ENCODE results near the gene MTMR8.
"Not testable (repeated sequence)": the region's sequence is repeated elsewhere in the genome, so short reads cannot be mapped to it uniquely, and the experiment has no call there.

Gene MTMR8

DNA sequence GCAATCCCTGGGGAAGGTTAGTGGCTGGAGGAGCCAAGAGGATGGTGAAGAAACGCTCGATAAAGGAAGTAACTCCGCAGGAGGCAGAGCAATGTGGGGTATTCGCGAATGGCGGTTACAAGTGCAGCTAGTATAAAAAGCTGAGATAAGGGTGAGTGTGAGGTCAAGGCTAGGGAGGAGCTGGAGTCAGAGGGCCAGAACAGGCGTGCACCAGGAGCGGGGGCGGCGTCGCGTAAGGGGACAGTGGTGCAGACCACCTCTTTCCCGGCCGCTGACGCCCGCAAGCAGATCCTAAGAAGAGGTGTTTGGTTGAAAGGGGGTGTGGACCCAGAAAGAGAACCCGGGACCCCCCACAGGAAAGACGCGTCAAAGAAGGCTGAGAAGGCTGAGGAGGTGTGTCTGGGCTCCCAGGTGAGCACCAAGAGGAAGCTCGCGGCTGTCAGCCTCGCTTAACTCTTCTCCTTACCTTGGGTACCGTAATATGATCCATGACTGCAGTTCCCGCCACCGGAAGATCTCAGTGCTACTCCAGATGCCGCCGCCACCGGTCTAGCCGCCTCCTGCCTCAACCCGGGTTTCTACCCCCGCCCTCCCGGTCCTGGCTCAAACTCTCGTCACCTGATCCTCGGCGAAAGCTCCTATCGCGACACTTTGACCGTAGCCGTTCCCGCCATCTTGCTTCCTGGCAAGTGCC is at the start of gene MTMR8:
Gene MTMR8, minus strand, starts transcription at position 579 of the 694 bp plus-strand sequence. Its CDS starts 89 bp downstream, at position 490.
- DNase-seq, result peak; percentile 4

DNA sequence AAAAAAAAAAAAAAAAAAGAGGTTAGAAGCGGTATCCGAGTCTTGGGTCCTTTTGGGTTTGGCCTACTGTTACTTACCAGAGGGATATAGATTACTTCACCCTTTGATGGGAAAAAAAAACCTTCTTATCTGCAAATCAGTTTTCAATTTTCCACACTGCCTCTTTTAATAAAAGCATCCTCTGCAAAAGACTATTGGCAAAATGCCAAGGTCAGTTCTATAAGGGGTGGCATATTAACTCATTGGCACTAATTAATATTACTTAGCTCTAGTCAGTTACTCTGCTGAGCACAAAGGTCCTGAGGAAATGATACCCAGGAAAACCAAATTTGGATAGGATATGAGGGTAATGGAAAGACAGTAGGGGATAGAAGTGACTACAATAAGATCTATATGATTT is 44.3 kb upstream of the MTMR8 start:
- no peak for DNase-seq

DNA sequence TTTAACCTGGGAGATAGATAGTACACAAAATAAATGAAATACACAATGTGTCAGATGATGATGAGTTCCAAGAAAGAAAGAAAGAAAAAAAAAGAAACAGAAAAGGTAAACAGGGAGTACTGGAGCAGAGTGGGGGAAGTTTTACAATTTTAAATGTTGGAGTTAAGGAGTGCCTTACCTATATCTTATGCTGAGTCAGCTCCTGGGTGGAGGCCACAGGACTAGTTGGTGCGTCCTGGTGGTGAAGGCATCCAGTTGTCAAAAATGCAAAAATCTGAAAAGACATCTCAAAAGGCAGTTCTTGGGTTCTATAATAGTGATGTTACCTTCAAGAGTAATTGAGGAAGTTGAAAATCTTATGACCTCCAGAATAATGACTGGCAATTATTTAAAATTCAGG is 42.4 kb upstream of the MTMR8 start:
- DNase-seq, result no peak

- DNase-seq, result no peak
Observed at GRCh38 chrX:64437218-64437617, 42.0 kb upstream of the MTMR8 start.

DNA sequence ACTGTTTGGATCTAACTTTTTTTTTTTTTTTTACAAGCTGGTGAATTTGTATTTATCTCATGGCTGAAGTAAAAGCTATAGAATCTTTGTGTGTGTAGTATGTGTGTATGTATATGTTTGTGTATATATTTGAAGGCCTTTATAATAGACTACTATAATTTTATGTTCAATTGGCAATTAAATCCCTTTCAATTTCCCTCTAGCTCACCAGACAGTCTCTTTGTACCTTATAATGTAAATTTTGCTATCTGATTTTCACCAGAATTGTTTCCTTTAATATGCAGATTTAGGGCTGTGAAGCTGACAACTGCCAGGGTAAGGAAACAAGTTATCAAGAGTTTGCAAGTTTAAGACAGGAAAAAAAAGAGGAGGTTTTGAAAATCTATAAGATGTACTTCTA is 33.1 kb upstream of the MTMR8 start:
- no peak for DNase-seq

DNA sequence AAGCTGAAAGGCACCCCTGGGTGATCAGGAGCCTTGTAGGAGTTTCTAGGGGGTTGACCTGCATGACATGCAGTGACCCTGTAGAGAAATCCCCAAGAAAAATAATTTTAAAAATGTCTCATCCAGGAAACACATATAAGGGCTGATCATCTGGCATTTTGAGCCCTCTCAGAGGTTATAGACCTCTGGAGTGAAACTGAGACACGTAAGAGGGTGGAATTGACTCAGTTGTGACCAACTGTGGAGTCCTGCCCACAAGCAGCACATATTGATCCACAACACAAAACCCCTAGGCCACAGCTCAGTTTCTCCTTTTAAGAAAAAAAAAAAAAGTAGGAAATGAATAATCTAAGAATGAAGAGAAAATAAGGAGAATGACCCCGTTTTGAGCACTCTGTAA is 32.5 kb upstream of the MTMR8 start:
- DNase-seq, result no peak

DNA sequence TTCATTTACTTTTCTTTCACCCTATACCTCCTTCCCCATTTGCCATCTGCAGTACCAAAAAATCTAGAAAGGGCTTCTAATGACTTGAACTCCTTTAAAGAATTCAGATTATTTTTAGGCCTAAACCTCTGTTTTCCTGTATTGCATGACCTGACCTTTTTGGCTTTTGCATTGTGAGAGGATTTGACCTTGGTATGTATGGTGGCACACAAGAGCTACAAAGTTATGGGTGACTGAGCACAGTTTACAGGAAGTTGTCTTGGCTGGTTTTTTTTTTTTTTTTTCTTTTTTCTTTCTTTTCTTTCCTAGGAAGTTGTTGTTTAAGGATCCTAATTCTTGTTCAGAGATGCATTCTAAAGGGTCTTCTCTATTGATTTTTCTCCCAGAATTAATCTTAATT is 32.0 kb upstream of the MTMR8 start:
- DNase-seq, result no peak

DNA sequence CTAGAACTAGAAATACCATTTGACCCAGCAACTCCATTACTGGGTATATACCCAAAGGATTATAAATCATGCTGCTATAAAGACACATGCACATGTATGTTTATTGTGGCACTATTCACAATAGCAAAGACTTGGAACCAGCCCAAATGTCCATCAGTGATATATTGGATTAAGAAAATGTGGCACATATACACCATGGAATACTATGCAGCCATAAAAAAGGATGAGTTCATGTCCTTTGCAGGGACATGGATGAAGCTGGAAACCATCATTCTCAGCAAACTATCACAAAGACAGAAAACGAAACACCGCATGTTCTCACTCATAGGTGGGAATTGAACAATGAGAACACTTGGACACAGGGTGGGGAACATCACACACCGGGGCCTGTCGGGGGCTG is 14.5 kb upstream of the MTMR8 start:
- not testable (repeated sequence) for DNase-seq

GRCh38 chrX:64398088-64398487 is 2.8 kb upstream of the MTMR8 start:
- DNase-seq, result no peak

- no peak for DNase-seq
Observed at GRCh38 chrX:64395568-64395929, 297 bp upstream of the MTMR8 start.

DNA sequence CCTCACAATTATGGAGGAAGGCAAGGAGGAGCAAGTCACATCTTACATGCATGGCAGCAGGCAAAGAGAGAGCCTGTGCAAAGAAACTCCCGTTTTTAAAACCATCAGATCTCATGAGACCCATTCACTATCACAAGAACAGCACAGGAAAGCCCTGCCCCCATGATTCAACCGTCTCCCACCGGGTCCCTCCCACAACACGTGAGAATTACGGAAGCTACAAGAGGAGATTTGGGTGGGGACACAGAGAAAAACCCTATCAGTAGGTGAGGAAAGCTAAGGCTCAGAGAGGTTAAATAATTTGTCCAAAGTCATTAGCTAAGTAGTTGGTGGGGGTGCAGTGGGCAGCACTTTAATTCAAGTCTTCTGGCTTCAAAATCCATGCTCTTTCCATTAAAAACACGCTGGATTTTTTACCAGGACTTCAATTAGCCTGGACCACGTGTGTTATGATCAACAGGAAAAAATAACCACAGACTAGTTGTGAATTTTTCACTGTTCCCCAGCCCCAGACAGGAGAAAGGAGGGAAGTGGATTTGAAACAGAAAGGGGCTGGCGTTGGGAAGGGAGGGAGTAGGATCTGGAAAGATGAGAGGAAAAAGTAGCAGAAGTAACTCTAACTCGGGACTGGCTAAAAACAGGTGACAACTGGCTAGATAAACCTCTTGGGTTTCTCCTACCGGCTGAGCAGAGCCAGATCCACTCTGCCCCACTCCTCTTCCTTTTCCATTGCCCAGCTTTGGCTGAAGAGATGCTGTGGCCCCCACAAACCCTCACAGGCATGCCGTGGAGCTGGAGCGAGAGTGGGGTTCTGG is 986 bp downstream of the MTMR8 start:
- no peak for DNase-seq

DNA sequence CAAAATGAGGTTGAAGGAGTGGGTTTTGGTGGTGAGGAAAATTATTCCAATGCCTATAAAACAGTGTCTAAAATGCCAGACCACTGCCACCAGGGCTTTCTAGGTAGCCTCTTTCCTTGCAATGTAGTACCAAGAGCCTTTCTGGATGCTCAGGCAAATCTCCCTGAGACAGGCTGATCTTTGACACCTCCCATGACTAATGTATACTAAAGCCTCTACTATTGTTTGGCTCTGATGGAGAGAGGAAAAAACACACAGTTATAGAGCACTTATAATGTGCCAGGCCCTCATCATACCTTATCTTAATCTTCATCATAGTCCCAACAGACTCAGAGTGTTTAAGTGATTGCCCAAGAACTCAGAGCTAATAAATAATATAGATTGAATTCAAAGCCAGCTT is 5.8 kb downstream of the MTMR8 start:
- no peak for DNase-seq

DNA sequence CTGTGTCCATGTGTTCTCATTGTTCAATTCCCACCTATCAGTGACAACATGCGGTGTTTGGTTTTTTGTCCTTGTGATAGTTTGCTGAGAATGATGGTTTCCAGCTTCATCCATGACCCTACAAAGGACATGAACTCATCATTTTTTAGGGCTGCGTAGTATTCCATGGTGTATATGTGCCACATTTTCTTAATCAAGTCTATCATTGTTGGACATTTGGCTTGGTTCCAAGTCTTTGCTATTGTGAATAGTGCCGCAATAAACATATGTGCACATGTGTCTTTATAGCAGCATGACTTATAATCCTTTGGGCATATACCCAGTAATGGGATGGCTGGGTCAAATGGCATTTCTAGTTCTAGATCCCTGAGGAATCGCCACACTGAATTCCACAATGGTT is 14.5 kb downstream of the MTMR8 start:
- not testable (repeated sequence) for DNase-seq

DNA sequence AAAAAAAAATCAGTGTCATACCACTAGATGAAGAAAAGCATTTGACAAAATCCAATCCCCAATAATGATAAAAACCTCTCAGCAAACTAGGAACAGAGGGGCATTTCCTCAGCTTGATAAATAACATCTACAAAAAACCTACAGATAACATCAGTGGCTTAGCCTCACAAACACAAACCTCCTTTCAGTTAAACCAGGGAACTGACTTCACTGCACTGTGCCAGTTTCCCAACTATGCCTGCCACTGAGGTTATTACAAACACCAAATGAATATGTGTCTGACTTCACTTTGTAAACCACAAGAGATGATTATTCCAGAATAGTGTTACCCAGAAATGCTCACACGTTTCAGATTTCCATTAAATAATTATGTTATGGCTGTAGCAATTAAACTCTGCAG is 15.3 kb downstream of the MTMR8 start:
- DNase-seq, result no peak

DNA sequence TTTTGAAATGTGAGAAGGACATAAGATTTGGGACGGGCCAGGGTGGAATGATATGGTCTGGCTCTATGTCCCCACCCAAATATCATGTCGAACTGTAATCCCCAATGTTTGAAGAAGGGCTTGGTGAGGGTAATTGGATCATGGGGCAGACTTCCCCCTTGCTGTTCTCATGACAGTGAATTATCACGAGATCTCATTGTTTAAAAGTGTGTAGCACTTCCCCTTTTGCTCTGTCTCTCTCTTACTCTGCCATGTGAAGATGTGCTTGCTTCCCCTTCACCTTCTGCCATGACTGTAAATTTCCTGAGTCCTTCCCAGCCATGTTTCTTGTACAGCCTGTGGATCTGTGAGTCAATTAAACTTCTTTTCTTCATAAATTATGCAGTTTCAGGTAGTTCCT is 17.5 kb downstream of the MTMR8 start:
- DNase-seq, result no peak

DNA sequence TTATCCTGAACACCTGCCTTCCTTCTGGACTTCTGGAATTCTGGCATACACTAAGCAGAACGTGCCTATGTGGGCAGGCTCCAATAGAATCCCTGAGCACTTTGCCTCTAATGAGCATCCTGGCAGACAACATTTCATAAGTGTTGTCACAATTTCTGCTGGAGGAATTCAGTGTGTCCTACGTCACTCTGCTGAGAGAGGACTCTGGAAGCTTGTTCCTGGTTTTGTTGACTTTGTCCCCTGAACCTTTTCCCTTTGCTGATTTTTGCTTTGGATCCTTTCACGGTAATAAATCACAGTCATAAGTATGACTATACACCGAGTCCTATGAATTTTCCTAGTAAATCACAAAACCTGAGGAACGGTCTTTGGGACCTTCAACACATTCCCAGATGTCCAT is 43.2 kb downstream of the MTMR8 start:
- no peak for DNase-seq

GRCh38 chrX:64350521-64350920 is 44.7 kb downstream of the MTMR8 start:
- no peak for DNase-seq

GRCh38 chrX:64350047-64350446 is 45.2 kb downstream of the MTMR8 start:
- no peak for DNase-seq

GRCh38 chrX:64342811-64343210 is 52.4 kb downstream of the MTMR8 start:
- DNase-seq, result no peak

GRCh38 chrX:64338296-64338695 is 57.0 kb downstream of the MTMR8 start:
- DNase-seq, result no peak

GRCh38 chrX:64334467-64334866 is 60.8 kb downstream of the MTMR8 start:
- DNase-seq, result no peak

DNA sequence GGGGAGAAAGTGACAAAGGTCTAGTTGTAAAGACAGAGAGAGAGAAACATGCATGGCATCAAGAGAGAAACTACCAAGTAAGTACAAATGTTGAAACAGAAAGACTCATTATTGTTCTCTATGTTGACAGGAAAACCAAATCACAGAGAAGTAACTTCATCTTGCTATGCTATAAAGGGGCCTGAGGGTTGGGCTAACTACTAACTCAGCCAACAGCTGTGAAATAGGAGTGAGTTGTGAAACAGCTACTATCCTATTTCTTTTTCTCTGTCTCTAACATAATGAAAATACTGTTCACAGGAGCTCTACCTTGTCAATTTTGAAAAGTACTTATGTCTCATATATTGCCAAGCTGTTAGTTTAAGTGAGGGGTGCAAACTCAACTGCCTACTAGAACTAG is 65.0 kb downstream of the MTMR8 start:
- no peak for DNase-seq

- DNase-seq, result no peak
Observed at GRCh38 chrX:64321507-64321906, 73.7 kb downstream of the MTMR8 start.

DNA sequence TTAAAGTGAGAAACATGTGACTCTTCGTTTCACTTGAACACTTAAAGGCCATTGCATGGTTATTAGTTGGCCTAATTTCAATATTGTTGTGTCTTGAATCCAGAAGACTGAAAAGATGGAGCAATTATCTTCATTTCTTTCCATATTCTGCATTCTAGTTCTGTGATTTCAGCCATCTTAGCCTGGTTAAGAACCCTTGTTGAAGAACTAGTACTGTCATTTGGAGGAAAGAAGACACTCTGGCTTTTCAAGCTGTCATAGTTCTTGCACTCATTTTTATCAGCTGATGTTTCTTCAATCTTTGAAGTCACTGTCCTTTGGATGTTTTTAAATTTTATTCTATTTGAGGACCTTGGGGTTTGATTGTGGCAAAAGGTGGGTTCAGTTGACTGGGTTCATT is 81.6 kb downstream of the MTMR8 start:
- no peak for DNase-seq

DNA sequence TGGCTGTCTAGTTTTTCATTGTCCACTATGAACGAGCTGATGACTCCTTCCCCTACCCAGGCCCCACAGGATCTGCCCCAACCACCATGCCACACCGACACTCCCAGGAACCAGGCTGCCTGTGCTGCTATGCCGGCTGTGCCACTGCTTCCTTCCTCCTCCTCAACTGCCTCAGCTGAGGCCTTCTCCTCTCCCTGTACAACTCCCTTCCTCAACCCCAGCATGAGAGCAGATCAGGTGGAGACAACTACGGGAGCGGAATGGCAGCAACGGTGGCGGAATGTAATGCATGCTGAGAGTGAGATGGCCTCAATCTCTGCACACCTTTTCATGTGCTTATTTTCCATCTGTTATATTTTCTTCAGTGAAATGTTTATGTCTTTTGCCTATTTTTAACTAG is 88.5 kb downstream of the MTMR8 start:
- DNase-seq, result no peak
